Activated CD8-positive, alpha-beta T cell treated with anti-CD3 and anti-CD28 coated beads for 36 hours (primary cell): ENCODE results near the gene MRPL36. TPM values are rescaled to one million over a fixed set of nuclear protein-coding genes. Genes with fewer than 3 reads are reported as not detected.
A peak's percentile ranks its signal among the peaks of the same experiment; 100 is the strongest.

Experiments
- ATAC-seq: fragments of 200-7000 bp; cut with Tn5 transposase; one replicate; pipeline ENCODE4 v1.10.0; 2021; ENCODE audit warnings: mild to moderate bottlenecking, moderate library complexity
- CTCF ChIA-PET: fragments of 350-600 bp; sonication (Branson Sonifier 250); formaldehyde crosslinking; loops from one replicate; lab custom pipeline; 2021; ENCODE audit warnings: antibody characterized with exemption; lab: Charles Lee
- POLR2A ChIA-PET: fragments of 350-600 bp; sonication (Branson Sonifier 250); formaldehyde crosslinking; loops from one replicate; lab custom pipeline; 2021; ENCODE audit warnings: antibody characterized with exemption; lab: Charles Lee
- DNase-seq: peaks from one replicate; pipeline ENCODE4 v3.0.0-alpha.2; 2020
- H3K27ac Mint-ChIP-seq: one replicate; pipeline ENCODE4 v1.8.0; 2021; ENCODE audit warnings: mild to moderate bottlenecking, mixed read lengths
- H3K27me3 Mint-ChIP-seq: one replicate; pipeline ENCODE4 v1.8.0; 2021; ENCODE audit warnings: mixed read lengths
- H3K36me3 Mint-ChIP-seq: one replicate; pipeline ENCODE4 v1.8.0; 2021; ENCODE audit warnings: low read depth, mixed read lengths
- H3K4me1 Mint-ChIP-seq: one replicate; pipeline ENCODE4 v1.8.0; 2021; ENCODE audit warnings: low read depth, mixed read lengths
- H3K4me3 Mint-ChIP-seq: one replicate; pipeline ENCODE4 v1.8.0; 2021; ENCODE audit warnings: mild to moderate bottlenecking, moderate library complexity, mixed read lengths
- H3K9me3 Mint-ChIP-seq: one replicate; pipeline ENCODE4 v1.8.0; 2021; ENCODE audit warnings: mixed read lengths
- CTCF ChIP-seq: fragments of 200-600 bp; IDR thresholded peaks from one replicate; pipeline ENCODE4 v1.8.0; 2022; ENCODE audit warnings: antibody characterized with exemption, mild to moderate bottlenecking
- intact Hi-C: fragments of 100-400 bp; cut with micrococcal nuclease; formaldehyde crosslinking; loops from one replicate; pipeline ENCODE4 v1.10.0; 2022
- total RNA-seq, 2 experiments: library from RNA; stranded (reverse); gene quantifications; one replicate each; pipeline ENCODE4 v1.2.3, GENCODE V29; 2021

The MRPL36 gene
- total RNA-seq, 2 experiments from 2014 or later, result 80.1 to 87.2 TPM

GRCh38 chr5:1763548-1763911 lies 36.1 kb downstream of the MRPL36 start:
- Mint-ChIP-seq H3K4me3 (no peak overlapping the region), H3K4me1 (no peaks in the 10 kb centered on the region), H3K27ac (no peak overlapping the region), H3K36me3 (no peaks in the 10 kb centered on the region), H3K27me3 (peaks cover 11% of the 10 kb centered on the region), H3K9me3 (peaks cover 3% of the 10 kb centered on the region)
- ATAC-seq (no peak), DNase-seq (peak; percentile 56)
- CTCF ChIA-PET, result interaction anchor here (0.6 to 1.7 kb wide), 8 partner anchors 9 to 227 kb away, joined by 3 to 6 read pairs (median 4); no protein-coding TSS in a partner anchor
- POLR2A ChIA-PET, result interaction anchor here (0.9 kb wide), 1 partner anchor 37 kb away, joined by 3 read pairs; the partner anchor contains the start of gene NDUFS6
- TF ChIP-seq CTCF, result peak; percentile 58
- intact Hi-C loops, result loop anchor here (10.0 kb wide), 1 partner anchor 251 kb away; no protein-coding TSS in a partner anchor

GRCh38 chr5:1762883-1763547 lies 36.6 kb downstream of the MRPL36 start:
- H3K9me3 Mint-ChIP-seq, result peaks cover 7% of the 10 kb centered on the region
- POLR2A ChIA-PET, result interaction anchor here (0.9 kb wide), 1 partner anchor 38 kb away, joined by 3 read pairs; the partner anchor contains the start of gene NDUFS6
- no peak overlapping the region for H3K27ac Mint-ChIP-seq
- no peak for DNase-seq
- no peaks in the 10 kb centered on the region for H3K4me1 Mint-ChIP-seq
- ATAC-seq, result no peak
- no peaks in the 10 kb centered on the region for H3K36me3 Mint-ChIP-seq
- H3K27me3 Mint-ChIP-seq, result peaks cover 11% of the 10 kb centered on the region
- intact Hi-C loops, result loop anchor here (10.0 kb wide), 1 partner anchor 252 kb away; no protein-coding TSS in a partner anchor
- CTCF ChIA-PET, result interaction anchor here (0.6 to 1.7 kb wide), 11 partner anchors 10 to 274 kb away, joined by 3 to 6 read pairs (median 3); no protein-coding TSS in a partner anchor
- TF ChIP-seq CTCF, result no peak
- H3K4me3 Mint-ChIP-seq, result no peak overlapping the region

- peaks cover 11% of the 10 kb centered on the region for H3K27me3 Mint-ChIP-seq
- no peak overlapping the region for H3K4me3 Mint-ChIP-seq
- no peaks in the 10 kb centered on the region for H3K36me3 Mint-ChIP-seq
- no peaks in the 10 kb centered on the region for H3K4me1 Mint-ChIP-seq
- no peak for DNase-seq
- TF ChIP-seq CTCF, result no peak
- ChIA-PET POLR2A (no interaction called here), CTCF (interaction anchor here (1.0 to 1.2 kb wide), 3 partner anchors 14 to 275 kb away, joined by 3 read pairs; no protein-coding TSS in a partner anchor)
- intact Hi-C loops, result loop anchor here (10.0 kb wide), 1 partner anchor 252 kb away; no protein-coding TSS in a partner anchor
- no peak overlapping the region for H3K27ac Mint-ChIP-seq
- H3K9me3 Mint-ChIP-seq, result peaks cover 7% of the 10 kb centered on the region
- ATAC-seq, result no peak
Measured at GRCh38 chr5:1762121-1762882, 37.3 kb downstream of the MRPL36 start.

- ChIA-PET POLR2A (no interaction called here), CTCF (no interaction called here)
- peaks cover 11% of the 10 kb centered on the region for H3K27me3 Mint-ChIP-seq
Measured at GRCh38 chr5:1761453-1761755, 38.2 kb downstream of the MRPL36 start.

More at GRCh38 chr5:1761453-1761755, 38.2 kb downstream of the MRPL36 start:
- TF ChIP-seq CTCF, result no peak
- intact Hi-C loops, result loop anchor here (10.0 kb wide), 1 partner anchor 253 kb away; no protein-coding TSS in a partner anchor
- H3K4me1 Mint-ChIP-seq, result no peaks in the 10 kb centered on the region
- H3K27ac Mint-ChIP-seq, result no peak overlapping the region
- no peak for ATAC-seq
- peaks cover 7% of the 10 kb centered on the region for H3K9me3 Mint-ChIP-seq
- no peak for DNase-seq
- H3K36me3 Mint-ChIP-seq, result no peaks in the 10 kb centered on the region
- no peak overlapping the region for H3K4me3 Mint-ChIP-seq
